ENCODE data around the gene RGS9. TPM values are rescaled to one million over a fixed set of nuclear protein-coding genes. Genes with fewer than 3 reads are reported as not detected.

RGS9 gene
- total RNA-seq, 2 experiments from 2014 or later: 1.6 to 1.8 TPM

GRCh38 chr17:65220732-65221131 is 83.6 kb downstream of the RGS9 start:
- no peak overlapping the region for H3K27ac Mint-ChIP-seq

GRCh38 chr17:65222214-65222738 is 85.1 kb downstream of the RGS9 start:
- H3K36me3 Mint-ChIP-seq (ENCODE audit: low read depth): no peaks in the 10 kb centered on the region
- ChIA-PET CTCF (interaction anchor here (1.0 to 2.0 kb wide), 2 partner anchors 10 to 260 kb away, joined by 3 to 8 read pairs; no protein-coding TSS in a partner anchor), POLR2A (no interaction called here)

More at GRCh38 chr17:65220732-65221131, 83.6 kb downstream of the RGS9 start:
- CTCF ChIA-PET: interaction anchor here (1.2 to 2.0 kb wide), 2 partner anchors 11 to 19 kb away, joined by 4 to 8 read pairs; no protein-coding TSS in a partner anchor
- no peaks in the 10 kb centered on the region for H3K36me3 Mint-ChIP-seq (ENCODE audit: low read depth)
- H3K9me3 Mint-ChIP-seq (ENCODE audit: low read depth): no peaks in the 10 kb centered on the region
- H3K4me3 Mint-ChIP-seq: no peak overlapping the region
- POLR2A ChIA-PET: no interaction called here
- intact Hi-C loops (cut with DNase I, micrococcal nuclease): no loop called here
- no peaks in the 10 kb centered on the region for H3K4me1 Mint-ChIP-seq
- no peak for DNase-seq
- no peak for ATAC-seq
- H3K27me3 Mint-ChIP-seq: peaks cover 13% of the 10 kb centered on the region

GRCh38 chr17:65225061-65225460 is 87.9 kb downstream of the RGS9 start:
- POLR2A ChIA-PET: no interaction called here
- Mint-ChIP-seq H3K36me3 (ENCODE audit: low read depth) (no peaks in the 10 kb centered on the region), H3K9me3 (ENCODE audit: low read depth) (no peaks in the 10 kb centered on the region), H3K27ac (no peak overlapping the region), H3K4me1 (peaks cover 24% of the 10 kb centered on the region), H3K4me3 (no peak overlapping the region), H3K27me3 (peaks cover 12% of the 10 kb centered on the region)
- intact Hi-C loops (cut with DNase I, micrococcal nuclease): no loop called here
- no peak for ATAC-seq
- DNase-seq: no peak
- CTCF ChIA-PET: no interaction called here

More at GRCh38 chr17:65222214-65222738, 85.1 kb downstream of the RGS9 start:
- Mint-ChIP-seq H3K4me3 (no peak overlapping the region), H3K9me3 (ENCODE audit: low read depth) (no peaks in the 10 kb centered on the region), H3K4me1 (no peaks in the 10 kb centered on the region), H3K27me3 (peaks cover 13% of the 10 kb centered on the region), H3K27ac (no peak overlapping the region)
- no peak for DNase-seq
- intact Hi-C loops (cut with DNase I, micrococcal nuclease): no loop called here
- peak; percentile 23 for ATAC-seq

GRCh38 chr17:65226227-65226626 is 89.1 kb downstream of the RGS9 start:
- intact Hi-C loops (cut with DNase I, micrococcal nuclease): no loop called here
- no peak overlapping the region for H3K27ac Mint-ChIP-seq
- ChIA-PET POLR2A (no interaction called here), CTCF (no interaction called here)
- no peak overlapping the region for H3K4me3 Mint-ChIP-seq
- no peaks in the 10 kb centered on the region for H3K9me3 Mint-ChIP-seq (ENCODE audit: low read depth)
- peaks cover 12% of the 10 kb centered on the region for H3K27me3 Mint-ChIP-seq
- no peak for ATAC-seq
- H3K36me3 Mint-ChIP-seq (ENCODE audit: low read depth): no peaks in the 10 kb centered on the region
- peaks cover 27% of the 10 kb centered on the region for H3K4me1 Mint-ChIP-seq
- no peak for DNase-seq

- ATAC-seq (no peak), DNase-seq (no peak)
- Mint-ChIP-seq H3K27me3 (peaks cover 12% of the 10 kb centered on the region), H3K27ac (no peak overlapping the region), H3K4me3 (no peak overlapping the region), H3K4me1 (peaks cover 31% of the 10 kb centered on the region), H3K9me3 (ENCODE audit: low read depth) (no peaks in the 10 kb centered on the region), H3K36me3 (ENCODE audit: low read depth) (no peaks in the 10 kb centered on the region)
- intact Hi-C loops (cut with DNase I, micrococcal nuclease): loop anchor here in 1 of 2 experiments (2.0 kb wide), 1 partner anchor 329 kb away; no protein-coding TSS in a partner anchor
- CTCF ChIA-PET: no interaction called here
- POLR2A ChIA-PET: no interaction called here
These were observed 90.5 kb downstream of the RGS9 start for GRCh38 chr17:65227637-65228036.

- ATAC-seq (no peak), DNase-seq (no peak)
- Mint-ChIP-seq H3K4me1 (peaks cover 31% of the 10 kb centered on the region), H3K27ac (no peak overlapping the region), H3K9me3 (ENCODE audit: low read depth) (no peaks in the 10 kb centered on the region), H3K36me3 (ENCODE audit: low read depth) (no peaks in the 10 kb centered on the region), H3K27me3 (peaks cover 12% of the 10 kb centered on the region), H3K4me3 (no peak overlapping the region)
- ChIA-PET POLR2A (interaction anchor here (0.6 to 1.2 kb wide), 2 partner anchors 428 to 722 kb away, joined by 4 read pairs; partner anchors contain the start of gene DDX5), CTCF (interaction anchor here (0.6 to 1.4 kb wide), 5 partner anchors 11 to 169 kb away, joined by 3 to 7 read pairs (median 4); no protein-coding TSS in a partner anchor)
- intact Hi-C loops (cut with DNase I, micrococcal nuclease): loop anchor here in 1 of 2 experiments (2.0 kb wide), 1 partner anchor 329 kb away; no protein-coding TSS in a partner anchor
These were observed 91.1 kb downstream of the RGS9 start for GRCh38 chr17:65228287-65228686.

- H3K4me3 Mint-ChIP-seq: no peak overlapping the region
These were observed 91.8 kb downstream of the RGS9 start for GRCh38 chr17:65228734-65229620.

GRCh38 chr17:65229621-65229995 is 92.4 kb downstream of the RGS9 start:
- ChIA-PET POLR2A (interaction anchor here (0.6 to 1.2 kb wide), 6 partner anchors 15 to 1406 kb away, joined by 3 to 4 read pairs (median 4); no protein-coding TSS in a partner anchor), CTCF (interaction anchor here (1.0 to 1.4 kb wide), 3 partner anchors 49 to 130 kb away, joined by 3 to 7 read pairs (median 5); no protein-coding TSS in a partner anchor)
- ATAC-seq (peak; percentile 20), DNase-seq (no peak)
- Mint-ChIP-seq H3K4me1 (peaks cover 31% of the 10 kb centered on the region), H3K27ac (peak overlapping the region; percentile 73), H3K36me3 (ENCODE audit: low read depth) (no peaks in the 10 kb centered on the region), H3K9me3 (ENCODE audit: low read depth) (no peaks in the 10 kb centered on the region), H3K4me3 (no peak overlapping the region), H3K27me3 (peaks cover 12% of the 10 kb centered on the region)
- intact Hi-C loops (cut with DNase I, micrococcal nuclease): loop anchor here (1.0 to 2.0 kb wide), 5 partner anchors 33 to 427 kb away; no protein-coding TSS in a partner anchor

More at GRCh38 chr17:65228734-65229620, 91.8 kb downstream of the RGS9 start:
- DNase-seq (peak; percentile 67), ATAC-seq (peak; percentile 83)
- ChIA-PET POLR2A (interaction anchor here (0.6 to 1.2 kb wide), 7 partner anchors 15 to 1406 kb away, joined by 3 to 4 read pairs (median 4); partner anchors contain the start of gene DDX5), CTCF (interaction anchor here (0.6 to 1.4 kb wide), 8 partner anchors 11 to 324 kb away, joined by 3 to 7 read pairs (median 3); no protein-coding TSS in a partner anchor)
- intact Hi-C loops (cut with DNase I, micrococcal nuclease): loop anchor here (1.0 to 2.0 kb wide), 5 partner anchors 33 to 427 kb away; no protein-coding TSS in a partner anchor
- Mint-ChIP-seq H3K4me1 (peaks cover 31% of the 10 kb centered on the region), H3K27me3 (peaks cover 12% of the 10 kb centered on the region), H3K9me3 (ENCODE audit: low read depth) (no peaks in the 10 kb centered on the region), H3K36me3 (ENCODE audit: low read depth) (no peaks in the 10 kb centered on the region), H3K27ac (peak overlapping the region; percentile 73)

- peaks cover 12% of the 10 kb centered on the region for H3K27me3 Mint-ChIP-seq
- H3K4me3 Mint-ChIP-seq: no peak overlapping the region
- DNase-seq (no peak), ATAC-seq (no peak)
- no peaks in the 10 kb centered on the region for H3K36me3 Mint-ChIP-seq (ENCODE audit: low read depth)
- H3K4me1 Mint-ChIP-seq: peaks cover 31% of the 10 kb centered on the region
- H3K27ac Mint-ChIP-seq: no peak overlapping the region
- ChIA-PET CTCF (interaction anchor here (0.7 to 1.0 kb wide), 2 partner anchors 130 to 286 kb away, joined by 3 read pairs; no protein-coding TSS in a partner anchor), POLR2A (no interaction called here)
- no peaks in the 10 kb centered on the region for H3K9me3 Mint-ChIP-seq (ENCODE audit: low read depth)
- intact Hi-C loops (cut with DNase I, micrococcal nuclease): loop anchor here (2.0 to 5.0 kb wide), 4 partner anchors 65 to 935 kb away; no protein-coding TSS in a partner anchor
These were observed 92.9 kb downstream of the RGS9 start for GRCh38 chr17:65230040-65230439.

- Mint-ChIP-seq H3K9me3 (ENCODE audit: low read depth) (no peaks in the 10 kb centered on the region), H3K36me3 (ENCODE audit: low read depth) (no peaks in the 10 kb centered on the region), H3K4me3 (no peak overlapping the region), H3K27me3 (peaks cover 11% of the 10 kb centered on the region), H3K27ac (no peak overlapping the region), H3K4me1 (peaks cover 31% of the 10 kb centered on the region)
- DNase-seq (no peak), ATAC-seq (no peak)
- POLR2A ChIA-PET: no interaction called here
- intact Hi-C loops (cut with DNase I, micrococcal nuclease): loop anchor here (1.0 to 5.0 kb wide), 7 partner anchors 64 to 934 kb away; no protein-coding TSS in a partner anchor
- CTCF ChIA-PET: interaction anchor here (0.6 to 2.5 kb wide), 16 partner anchors 8 to 936 kb away, joined by 3 to 24 read pairs (median 4); no protein-coding TSS in a partner anchor
These were observed 93.9 kb downstream of the RGS9 start for GRCh38 chr17:65231086-65231485.
